ENCODE measurements around the gene NMT1.
"Not testable (repeated sequence)": the region's sequence is repeated elsewhere in the genome, so short reads cannot be mapped to it uniquely, and the experiment has no call there.

NMT1 gene

DNA sequence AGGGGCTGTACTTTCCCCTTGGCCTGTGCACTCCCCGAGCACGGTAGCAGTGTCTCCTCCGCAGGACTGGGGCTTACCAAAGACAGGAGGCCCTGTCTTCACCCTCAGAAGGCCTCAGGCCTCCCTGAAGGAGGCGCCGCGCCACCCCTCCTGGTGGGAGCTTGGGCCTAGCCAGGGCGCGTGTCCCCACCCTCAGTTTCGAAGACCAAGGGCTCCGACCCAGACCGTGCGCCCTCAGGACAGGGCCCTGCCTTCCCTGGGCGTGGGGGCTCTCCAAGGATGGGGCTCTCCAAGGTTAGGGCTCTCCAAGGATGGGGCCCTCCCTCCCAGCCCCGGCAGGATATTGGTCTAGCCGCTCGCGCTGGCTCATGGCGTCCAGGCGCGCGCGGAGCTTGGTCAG, 59.4 kb downstream of the NMT1 start:
- DNase-seq (ENCODE audit: low spot score): no peak

- DNase-seq (ENCODE audit: low spot score): no peak
These were observed 59.9 kb downstream of the NMT1 start for GRCh38 chr17:45121055-45121454.

GRCh38 chr17:45123076-45123770, 62.1 kb downstream of the NMT1 start:
- no peak for DNase-seq (ENCODE audit: low spot score)

DNA sequence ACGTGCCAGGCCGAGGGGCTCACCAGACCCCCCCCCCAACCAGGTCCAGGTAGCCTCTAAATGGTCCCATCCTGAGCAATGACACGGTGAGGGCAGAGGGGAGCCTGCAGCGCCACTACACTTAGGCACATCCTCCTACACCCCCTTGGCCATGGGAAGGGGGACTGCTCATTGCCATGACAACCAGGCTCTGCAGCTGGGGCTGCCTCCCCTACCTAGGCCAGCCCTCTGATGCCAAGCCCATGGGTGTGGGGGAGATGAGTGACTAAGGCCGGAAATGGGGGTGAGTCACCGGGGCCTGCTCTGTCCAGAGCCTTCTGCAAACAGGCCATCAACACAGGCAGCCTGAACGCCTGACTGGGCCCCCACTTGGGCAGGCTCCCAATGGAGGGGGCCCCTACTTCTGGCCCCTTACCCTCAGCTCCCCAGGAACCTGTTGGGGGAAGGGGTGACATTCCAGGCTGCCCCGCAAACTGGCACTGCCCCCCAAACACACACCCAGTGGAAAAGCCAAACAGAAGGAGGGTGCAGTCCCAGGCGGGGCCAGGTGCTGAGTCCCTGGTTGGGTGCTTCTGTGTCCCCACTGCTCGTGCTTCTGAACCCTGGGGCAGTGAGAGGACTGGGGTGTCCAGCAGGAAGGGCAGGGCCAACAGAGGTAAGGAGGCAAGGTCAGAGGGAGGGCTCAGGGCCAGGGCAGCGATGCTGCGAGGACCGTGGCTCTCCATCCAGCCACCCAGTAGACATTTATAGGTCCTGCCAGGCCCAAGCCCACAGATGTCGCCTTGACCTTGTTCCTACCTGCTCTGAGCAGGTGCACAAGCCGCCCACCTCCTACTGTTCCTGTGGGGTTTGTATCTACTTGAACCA, 63.0 kb downstream of the NMT1 start:
- DNase-seq (ENCODE audit: low spot score): peak; percentile 93

DNA sequence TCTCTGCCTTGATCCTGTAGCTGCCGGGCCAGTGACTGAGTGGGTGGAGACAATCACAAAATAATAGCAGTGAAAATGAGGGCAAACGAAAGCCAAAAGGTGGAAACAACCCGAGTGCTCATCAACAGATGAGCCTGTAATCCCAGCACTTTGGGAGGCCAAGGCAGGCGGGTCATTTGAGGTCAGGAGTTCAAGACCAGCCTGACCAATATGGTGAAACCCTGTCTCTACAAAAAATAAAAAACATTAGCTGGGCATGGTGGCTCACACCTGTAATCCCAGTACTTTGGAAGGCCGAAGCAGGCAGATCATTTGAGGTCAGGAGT, 63.6 kb downstream of the NMT1 start:
- DNase-seq (ENCODE audit: low spot score): not testable (repeated sequence)

GRCh38 chr17:45125509-45125908, 64.4 kb downstream of the NMT1 start:
- DNase-seq (ENCODE audit: low spot score): no peak

- no peak for DNase-seq (ENCODE audit: low spot score)
These were observed 66.1 kb downstream of the NMT1 start for GRCh38 chr17:45127207-45127547.

DNA sequence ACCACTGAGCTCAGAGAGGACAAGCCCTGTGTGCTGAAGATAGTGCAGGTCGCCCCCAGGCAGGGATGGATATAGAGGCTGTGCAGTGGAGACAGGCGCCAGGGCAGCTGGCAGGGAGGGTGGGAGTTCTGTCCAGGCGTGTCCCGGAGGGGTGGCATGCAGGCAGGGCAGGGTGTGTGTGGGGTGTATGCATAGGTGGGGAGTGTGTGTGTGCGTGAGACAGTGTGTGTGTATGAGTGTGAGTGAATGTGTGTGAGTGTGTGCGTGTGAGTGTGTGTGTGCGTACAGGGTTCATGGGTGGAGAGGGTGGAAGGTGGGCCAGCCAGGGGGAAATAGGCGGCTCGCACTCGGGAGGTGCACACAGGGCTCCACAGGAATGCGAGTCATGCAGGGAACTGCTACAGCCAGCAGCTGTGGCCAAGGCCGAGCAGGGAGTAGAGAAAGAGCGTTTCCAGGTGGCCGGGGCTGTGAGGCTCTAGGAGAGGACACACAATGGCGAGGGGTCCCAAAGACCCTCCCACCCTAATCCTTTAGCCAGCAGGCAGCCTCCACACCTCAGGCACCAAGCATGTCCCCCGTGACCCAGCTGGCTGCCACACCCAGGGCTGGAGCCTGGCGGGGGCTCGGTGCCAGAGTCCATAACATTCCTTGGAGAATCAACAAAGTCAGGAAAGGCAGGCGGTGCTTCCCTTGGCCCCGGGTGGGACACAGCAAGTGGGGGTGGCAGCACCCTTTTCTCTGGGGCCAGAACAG, 66.6 kb downstream of the NMT1 start:
- DNase-seq (ENCODE audit: low spot score): peak; percentile 55

DNA sequence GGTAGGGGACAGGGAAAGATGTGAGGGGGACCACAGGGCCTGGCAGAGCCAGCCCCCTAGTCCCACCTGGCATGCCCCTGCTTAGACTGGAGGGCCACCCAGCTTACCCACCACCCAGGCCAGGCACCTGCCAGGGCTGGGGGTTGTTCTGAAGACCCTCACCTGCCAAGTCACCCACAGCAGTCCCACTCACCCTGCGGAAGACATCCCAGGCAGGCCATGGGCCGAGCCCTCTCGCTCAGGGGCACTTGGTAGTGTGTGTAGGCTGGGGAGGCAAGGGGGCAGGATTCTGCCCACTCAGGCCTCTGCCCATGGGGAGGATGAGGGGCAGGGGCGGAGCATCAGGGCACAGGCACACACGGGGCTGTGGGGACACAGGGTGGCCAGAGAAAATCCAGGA, 67.2 kb downstream of the NMT1 start:
- DNase-seq (ENCODE audit: low spot score): no peak

DNA sequence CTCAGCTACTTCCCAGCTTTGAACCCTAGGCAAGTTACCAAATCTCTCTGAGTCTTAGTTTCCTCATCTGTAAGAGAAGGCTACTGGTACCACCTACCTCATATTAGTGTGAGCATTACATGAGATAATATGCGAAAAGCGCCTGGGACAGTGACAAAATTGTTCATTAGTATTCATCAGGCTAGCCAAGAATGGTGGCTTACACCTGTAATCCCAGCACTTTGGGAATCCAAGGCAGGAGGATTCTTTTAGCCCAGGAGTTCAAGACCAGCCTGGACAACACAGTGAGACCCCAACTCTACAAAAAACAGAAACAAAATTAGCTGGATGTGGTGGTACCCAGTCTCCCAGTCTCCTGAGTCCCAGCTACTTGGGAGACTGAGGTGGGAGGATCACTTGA, 67.9 kb downstream of the NMT1 start:
- DNase-seq (ENCODE audit: low spot score): no peak

- DNase-seq (ENCODE audit: low spot score): no peak
These were observed 68.4 kb downstream of the NMT1 start for GRCh38 chr17:45129426-45129939.

DNA sequence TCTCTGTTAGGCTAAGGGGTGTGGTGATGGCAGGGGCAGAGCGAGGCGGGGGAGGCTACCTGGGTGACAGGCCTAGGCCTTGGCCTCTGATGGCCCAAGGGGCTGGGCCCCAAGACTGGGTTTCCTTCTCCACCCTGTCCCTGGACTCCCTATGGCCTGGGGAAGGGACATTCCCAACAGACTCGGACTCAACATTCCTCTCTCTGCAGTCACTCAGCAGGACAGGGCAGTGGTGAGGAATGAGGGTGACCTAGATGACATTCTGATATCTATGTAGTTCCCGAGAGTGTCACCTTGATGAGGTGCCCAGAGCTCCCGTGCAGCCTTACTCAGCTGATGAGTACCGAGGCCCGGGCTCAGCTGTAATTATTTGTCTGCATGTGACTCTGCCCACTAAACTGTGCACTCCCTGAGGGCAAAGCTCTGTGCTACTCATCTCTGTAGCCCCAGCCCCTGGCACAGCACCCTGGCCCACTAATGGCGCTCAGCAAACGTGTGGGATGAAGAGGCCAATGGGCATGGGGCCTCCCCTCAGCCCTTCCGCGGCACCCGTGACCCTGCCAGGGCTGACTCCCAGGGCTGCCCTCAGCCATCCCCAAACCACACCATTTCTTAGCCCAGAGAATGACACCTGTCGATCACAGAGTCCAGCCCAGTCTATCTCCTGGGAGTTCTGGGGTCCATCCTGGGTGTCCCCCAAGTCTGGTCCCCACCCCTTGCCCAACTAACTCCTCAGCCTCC, 69.0 kb downstream of the NMT1 start:
- no peak for DNase-seq (ENCODE audit: low spot score)

GRCh38 chr17:45130681-45131615, 69.8 kb downstream of the NMT1 start:
- DNase-seq (ENCODE audit: low spot score): no peak

GRCh38 chr17:45131616-45132319, 70.7 kb downstream of the NMT1 start:
- peak; percentile 57 for DNase-seq (ENCODE audit: low spot score)

DNA sequence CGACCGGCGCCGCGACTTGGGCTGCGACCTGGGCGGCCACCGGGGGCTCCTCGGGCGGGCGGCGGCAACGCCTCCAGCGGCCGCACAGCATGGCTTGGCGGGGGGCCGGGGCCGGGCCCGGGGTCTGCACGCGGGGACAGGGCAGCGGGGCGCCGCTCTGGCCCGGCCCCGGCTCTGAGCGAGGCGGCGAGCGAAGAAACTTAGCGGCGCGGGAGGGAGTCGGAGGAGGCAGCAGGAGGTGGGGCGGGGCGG, 71.1 kb downstream of the NMT1 start, which contains the start of gene PLCD3:
Gene PLCD3 (minus strand): TSS at position 196 of the 252 bp plus-strand sequence. CDS start 105 bp downstream, at position 91.
- no peak for DNase-seq (ENCODE audit: low spot score)

DNA sequence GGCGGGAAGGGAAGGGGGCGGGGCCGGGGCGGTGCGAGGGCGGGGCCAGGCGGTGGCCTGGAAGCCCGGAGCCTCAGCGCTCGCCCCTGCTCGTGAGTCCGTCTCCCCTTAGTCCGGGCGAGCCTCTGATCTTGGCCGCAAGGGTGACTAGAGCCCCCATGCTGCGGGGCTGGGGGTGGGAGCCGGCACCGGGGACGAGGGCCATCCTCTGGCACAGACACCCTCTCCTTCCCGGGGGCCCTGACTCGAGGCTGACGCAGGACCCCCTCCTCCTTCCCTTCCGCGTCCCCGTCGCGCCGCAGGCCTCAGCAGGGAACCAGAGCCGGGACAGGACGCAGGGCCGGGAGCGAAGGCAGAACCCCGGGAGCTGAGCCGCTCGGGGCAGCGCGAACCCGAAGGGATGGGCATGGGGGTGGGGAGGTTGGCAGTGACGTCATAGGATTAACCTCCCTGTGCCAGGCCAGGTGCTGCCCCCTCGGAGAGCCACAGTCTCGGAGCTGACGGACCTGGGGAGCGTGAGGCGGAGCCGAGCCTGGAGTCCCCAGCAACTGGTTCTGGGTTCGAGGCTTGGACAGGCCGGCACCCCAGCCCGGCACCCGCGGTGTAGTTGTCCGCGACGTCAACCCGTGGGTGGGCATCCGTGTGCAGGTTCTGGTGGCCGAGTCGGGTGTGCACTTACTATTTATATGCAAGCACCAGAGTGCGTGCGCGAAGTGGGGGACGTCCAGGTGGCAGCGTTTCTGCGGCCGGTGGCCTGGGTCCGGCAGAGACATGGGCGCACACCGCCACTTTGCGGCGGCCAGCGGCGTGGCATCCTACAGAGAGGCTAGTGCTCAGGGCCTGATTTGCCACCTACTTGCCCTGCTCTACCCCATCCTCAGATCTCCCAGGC, 71.7 kb downstream of the NMT1 start:
- peak; percentile 94 for DNase-seq (ENCODE audit: low spot score)

DNA sequence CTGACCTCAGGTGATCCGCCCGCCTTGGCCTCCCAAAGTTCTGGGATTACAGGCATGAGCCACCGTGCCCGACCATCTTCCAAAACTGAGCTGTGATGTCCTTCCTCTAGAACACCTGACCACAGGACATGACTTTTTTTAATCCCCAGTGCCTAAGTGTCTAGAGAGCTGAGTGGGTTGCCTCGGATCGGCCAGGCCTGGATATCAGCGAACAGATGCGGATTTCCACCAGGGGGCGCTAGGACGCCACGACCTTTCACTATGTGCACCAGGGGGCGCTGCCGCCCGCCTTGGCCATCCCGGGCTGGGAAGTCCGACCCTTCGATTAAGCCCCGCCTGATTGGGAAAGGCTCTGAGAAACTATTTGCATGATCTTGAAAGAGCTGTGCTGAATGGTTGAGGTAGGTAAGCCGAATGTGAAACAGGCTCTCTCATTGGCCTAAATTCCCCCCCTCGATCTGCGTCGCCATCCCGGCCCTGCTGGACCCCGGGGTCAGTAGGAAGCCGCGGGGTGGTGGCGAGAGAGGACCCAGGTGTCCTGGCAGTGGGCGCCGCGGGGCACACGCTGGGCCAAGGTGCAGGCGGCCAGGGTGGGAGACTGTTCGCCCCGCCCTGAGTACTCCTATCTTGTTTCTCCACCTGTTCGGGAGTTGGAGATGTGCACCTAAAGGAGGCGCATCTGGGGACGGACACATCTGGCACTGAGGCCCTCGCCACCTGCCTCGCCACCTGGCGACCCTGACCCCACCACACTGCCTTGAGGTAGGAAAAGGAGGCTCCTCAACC, 74.3 kb downstream of the NMT1 start, which contains the start of gene ACBD4:
Gene ACBD4 (plus strand): TSS at position 496 of the 786 bp plus-strand sequence. CDS start 458 bp downstream, outside the sequence.
- peak; percentile 97 for DNase-seq (ENCODE audit: low spot score)
